ENCODE data around the gene ATXN2.
"Not testable (repeated sequence)": the region's sequence is repeated elsewhere in the genome, so short reads cannot be mapped to it uniquely, and the experiment has no call there.

The ATXN2 gene

GRCh38 chr12:111588010-111588409 is 11.1 kb downstream of the ATXN2 start:
- no peak for TF ChIP-seq CTCF (IDR thresholded peaks at IDR 0.05; ENCODE audit: control insufficient read depth, extremely low read depth, insufficient read depth)
- no peak overlapping the region for H3K4me3 ChIP-seq (ENCODE audit: low read depth, low read length)
- DNase-seq (ENCODE audit: low read depth) = no peak

GRCh38 chr12:111586986-111587385 is 12.1 kb downstream of the ATXN2 start:
- H3K4me3 ChIP-seq (ENCODE audit: low read depth, low read length) = no peak overlapping the region
- no peak for TF ChIP-seq CTCF (IDR thresholded peaks at IDR 0.05; ENCODE audit: control insufficient read depth, extremely low read depth, insufficient read depth)
- DNase-seq (ENCODE audit: low read depth) = no peak

GRCh38 chr12:111585690-111586089 is 13.4 kb downstream of the ATXN2 start:
- no peak overlapping the region for H3K4me3 ChIP-seq (ENCODE audit: low read depth, low read length)
- no peak for TF ChIP-seq CTCF (IDR thresholded peaks at IDR 0.05; ENCODE audit: control insufficient read depth, extremely low read depth, insufficient read depth)
- DNase-seq (ENCODE audit: low read depth) = no peak

- no peak overlapping the region for H3K4me3 ChIP-seq (ENCODE audit: low read depth, low read length)
- TF ChIP-seq CTCF (IDR thresholded peaks at IDR 0.05; ENCODE audit: control insufficient read depth, extremely low read depth, insufficient read depth) = no peak
- no peak for DNase-seq (ENCODE audit: low read depth)
Observed at GRCh38 chr12:111584959-111585358, 14.2 kb downstream of the ATXN2 start.

GRCh38 chr12:111583506-111583905 is 15.6 kb downstream of the ATXN2 start:
- not testable (repeated sequence) for H3K4me3 ChIP-seq (ENCODE audit: low read depth, low read length); DNase-seq (ENCODE audit: low read depth)

GRCh38 chr12:111582133-111582747 is 16.9 kb downstream of the ATXN2 start:
- no peak overlapping the region for H3K4me3 ChIP-seq (ENCODE audit: low read depth, low read length)
- no peak for DNase-seq (ENCODE audit: low read depth)
- TF ChIP-seq CTCF (IDR thresholded peaks at IDR 0.05; ENCODE audit: control insufficient read depth, extremely low read depth, insufficient read depth) = no peak

GRCh38 chr12:111581434-111582132 is 17.5 kb downstream of the ATXN2 start:
- no peak for TF ChIP-seq CTCF (IDR thresholded peaks at IDR 0.05; ENCODE audit: control insufficient read depth, extremely low read depth, insufficient read depth)
- H3K4me3 ChIP-seq (ENCODE audit: low read depth, low read length) = no peak overlapping the region

More at GRCh38 chr12:111581434-111582132, 17.5 kb downstream of the ATXN2 start:
- no peak for DNase-seq (ENCODE audit: low read depth)

Data from LNCaP clone FGC (cell line).